ENCODE data around the gene PDGFD. TPM values are rescaled to one million over a fixed set of nuclear protein-coding genes. Genes with fewer than 3 reads are reported as not detected.
A peak's percentile ranks its signal among the peaks of the same experiment; 100 is the strongest.

The PDGFD gene
- total RNA-seq, 1 experiment from 2014 or later = 1.7 TPM

- no peak overlapping the region for H4K8ac ChIP-seq (replicated peaks; ENCODE audit: insufficient read length, low read depth, low read length)
- no peak for DNase-seq
- Mint-ChIP-seq H3K36me3 (ENCODE audit: insufficient read depth in 1 of 3, low read depth in 3 of 3) (peaks cover 9 to 26% (median 16%) of the 10 kb centered on the region in 3 experiments; a peak in 6 of 7 replicates), H3K9me3 (peaks cover 15 to 22% of the 10 kb centered on the region in 2 experiments), H3K27me3 (ENCODE audit: low read depth) (no peaks in the 10 kb centered on the region), H3K4me1 (peaks cover 35 to 42% of the 10 kb centered on the region in 2 experiments), H3K4me3 (no peak overlapping the region; a peak in 1 of 5 replicates), H3K27ac (peak overlapping the region in 2 of 3 experiments; percentile 12 to 91; a peak in 3 of 7 replicates)
- no peak overlapping the region for H2AK5ac ChIP-seq (ENCODE audit: insufficient read length, low read length)
- H3K79me2 ChIP-seq (ENCODE audit: insufficient read depth, low read length) = no peaks in the 10 kb centered on the region
- H4K20me1 ChIP-seq (ENCODE audit: control insufficient read depth, insufficient read depth, insufficient read length) = no peaks in the 10 kb centered on the region
- no peak overlapping the region for H3K23ac ChIP-seq (ENCODE audit: insufficient read length, low read depth, low read length)
- H4K5ac ChIP-seq (ENCODE audit: insufficient read length, low read depth, low read length) = no peak overlapping the region
- no peak overlapping the region for H3K56ac ChIP-seq (ENCODE audit: insufficient read length, low read depth, low read length)
- H3K79me1 ChIP-seq (ENCODE audit: insufficient read depth, low read depth, low read length, poor library complexity, severe bottlenecking) = no peaks in the 10 kb centered on the region
- no peak overlapping the region for H3K18ac ChIP-seq (ENCODE audit: insufficient read length, low read depth, low read length)
- H3K4me2 ChIP-seq (ENCODE audit: insufficient read depth, insufficient read length, low read length) = no peak overlapping the region
- no peak overlapping the region for H2BK120ac ChIP-seq (ENCODE audit: low read depth, low read length, poor library complexity, severe bottlenecking)
- H2BK5ac ChIP-seq (ENCODE audit: insufficient read length, low read length) = no peak overlapping the region
- H3K4ac ChIP-seq (ENCODE audit: low read depth, low read length) = no peak overlapping the region
- H3K27ac ChIP-seq (ENCODE audit: insufficient read length, low read depth, low read length) = no peak overlapping the region
- H2BK15ac ChIP-seq (ENCODE audit: low read depth, low read length) = no peak overlapping the region
- H2AFZ ChIP-seq (ENCODE audit: low read length) = no peak overlapping the region
- H3K23me2 ChIP-seq (ENCODE audit: insufficient read length, low read depth, low read length, poor library complexity, severe bottlenecking) = no peaks in the 10 kb centered on the region
- WGBS (ENCODE audit: extremely low coverage, insufficient read length, low lambda C conversion rate) = no CpG with 5 or more reads among the region's 4 CpGs
- no peak overlapping the region for H3K14ac ChIP-seq (ENCODE audit: insufficient read depth, low read length)
- no peak for TF ChIP-seq CTCF (conservative IDR thresholded peaks at IDR 0.05)
- no peak overlapping the region for H2BK12ac ChIP-seq (ENCODE audit: insufficient read length, low read depth, low read length)
- H3K9me3 ChIP-seq (ENCODE audit: control insufficient read depth, low read depth, low read length) = no peaks in the 10 kb centered on the region
- peaks cover 6% of the 10 kb centered on the region; the same call in 1 of the 2 replicates for H3K4me1 ChIP-seq (ENCODE audit: insufficient read depth, low read length)
- H2BK20ac ChIP-seq (ENCODE audit: low read depth, low read length, poor library complexity, severe bottlenecking) = no peak overlapping the region
- no peak overlapping the region for H4K91ac ChIP-seq (ENCODE audit: insufficient read length, low read depth, low read length)
- no peak overlapping the region for H3T11ph ChIP-seq (ENCODE audit: low read length)
- H3K27me3 ChIP-seq (ENCODE audit: insufficient read depth, low read length) = no peaks in the 10 kb centered on the region
- H3K9ac ChIP-seq (ENCODE audit: extremely low read depth, insufficient read length, low read length) = no peak overlapping the region
These were observed 43.3 kb downstream of the PDGFD start for GRCh38 chr11:104120493-104121137.
